Fibroblast of mammary gland (primary cell): Measurements from ENCODE around the gene VSIG10L2.
"Not testable (repeated sequence)": the region's sequence is repeated elsewhere in the genome, so short reads cannot be mapped to it uniquely, and the experiment has no call there.

Experiments
- DNase-seq: peaks from one replicate; pipeline ENCODE4 v3.0.0-alpha.2; 2010; ENCODE audit warnings: low read depth
- H3K4me3 ChIP-seq: 2 replicates; pipeline ENCODE4 v1.5.1; 2011; ENCODE audit warnings: low read depth, mild to moderate bottlenecking, low read length, moderate library complexity; ENCODE audit not compliant: control insufficient read depth
- CTCF ChIP-seq: conservative IDR thresholded peaks from 2 replicates; pipeline ENCODE4 v1.5.1; 2011; ENCODE audit warnings: low read depth, low read length, inconsistent platforms; ENCODE audit not compliant: control insufficient read depth, insufficient read depth

VSIG10L2 gene

DNA sequence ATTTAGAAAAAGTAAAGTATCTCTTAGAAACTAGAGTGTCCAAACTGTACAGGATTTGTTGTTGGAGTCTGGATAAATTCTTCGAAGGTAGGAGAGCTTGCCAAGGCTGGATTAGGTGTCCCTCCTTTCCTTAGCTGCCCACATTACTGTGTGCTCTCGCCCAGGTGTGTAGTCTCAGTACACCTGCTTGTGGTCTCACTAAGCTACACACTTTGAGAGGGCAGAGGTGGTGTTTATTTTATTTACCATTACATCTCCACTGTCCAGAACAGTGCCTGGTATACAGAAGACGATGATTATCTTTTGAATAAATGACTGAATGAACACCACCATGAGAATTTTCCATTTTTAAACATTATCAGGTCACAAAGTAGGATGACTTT is 36.5 kb downstream of the VSIG10L2 start:
- no peak overlapping the region for H3K4me3 ChIP-seq
- no peak for TF ChIP-seq CTCF
- DNase-seq: no peak

GRCh38 chr11:125985956-125986355 is 40.1 kb downstream of the VSIG10L2 start:
- not testable (repeated sequence) for DNase-seq, H3K4me3 ChIP-seq

DNA sequence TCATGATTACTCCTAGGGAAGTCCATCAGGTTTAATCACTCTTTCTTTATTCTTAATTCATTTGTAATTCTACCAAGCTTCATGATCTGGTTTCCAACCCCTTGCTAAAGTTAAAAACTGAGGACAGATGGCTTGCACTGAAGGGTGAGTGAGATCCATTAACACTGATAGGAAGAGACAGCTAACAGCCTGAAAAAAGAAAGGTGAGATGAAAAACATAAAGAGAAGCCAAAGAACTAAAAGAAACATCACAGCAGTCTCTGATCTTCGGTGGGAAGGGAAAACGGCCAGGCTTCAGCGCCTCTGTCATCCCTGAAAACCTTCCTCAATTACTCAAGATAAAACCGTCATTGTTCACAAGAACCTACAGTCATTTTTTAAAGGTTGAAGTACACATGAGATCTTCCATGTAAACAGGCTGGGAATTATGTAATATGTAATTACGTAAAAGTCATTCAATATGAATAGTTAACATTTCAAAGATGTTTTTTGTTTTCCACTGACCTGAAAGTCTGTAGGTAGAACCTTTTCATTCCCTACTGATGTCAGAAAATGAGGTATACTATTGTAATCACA is 41.3 kb downstream of the VSIG10L2 start:
- DNase-seq: no peak
- H3K4me3 ChIP-seq: no peak overlapping the region
- TF ChIP-seq CTCF: no peak

- no peak overlapping the region for H3K4me3 ChIP-seq
- TF ChIP-seq CTCF: no peak
- peak; percentile 87 for DNase-seq
Observed at GRCh38 chr11:125990244-125990643, 44.4 kb downstream of the VSIG10L2 start.

GRCh38 chr11:125992893-125993292 is 47.0 kb downstream of the VSIG10L2 start:
- DNase-seq: no peak
- no peak for TF ChIP-seq CTCF
- H3K4me3 ChIP-seq: no peak overlapping the region

DNA sequence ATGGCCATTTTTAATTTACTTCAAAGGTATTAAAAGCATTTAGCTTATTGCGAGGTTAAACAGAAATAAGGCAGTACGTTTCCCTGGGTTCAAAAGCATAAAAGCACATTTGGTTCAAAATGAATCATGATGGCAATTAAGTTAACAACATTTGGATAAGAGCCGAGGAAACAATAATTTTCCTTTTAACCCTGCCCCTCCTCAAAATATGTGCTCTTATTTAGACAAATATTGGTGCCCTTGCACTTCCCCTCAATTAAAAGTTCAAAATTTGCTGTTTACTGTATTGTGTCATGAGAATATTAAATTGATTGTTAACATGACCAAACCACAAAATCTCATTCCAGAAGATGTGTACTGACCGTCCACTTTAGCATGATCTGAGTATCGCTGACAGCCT is 48.7 kb downstream of the VSIG10L2 start:
- DNase-seq: no peak

DNA sequence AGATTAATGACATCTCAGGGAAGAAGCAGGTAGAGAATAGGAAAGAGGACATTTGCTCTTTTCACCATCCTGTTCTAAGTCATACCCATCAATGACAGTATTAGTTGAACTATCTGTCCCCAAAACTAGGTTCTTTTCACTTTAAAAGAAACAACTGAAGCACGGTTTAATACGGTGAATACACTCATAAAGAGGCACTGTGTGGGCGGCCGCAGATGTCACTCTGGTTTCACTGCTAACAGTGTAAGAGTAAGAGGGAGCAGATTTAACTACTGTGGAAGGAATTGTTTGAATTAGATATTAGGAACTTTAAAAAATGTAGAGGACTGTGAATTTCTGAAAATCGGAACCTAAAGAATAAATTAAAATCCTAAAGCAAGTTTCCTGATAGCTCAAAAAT is 49.5 kb downstream of the VSIG10L2 start:
- no peak for TF ChIP-seq CTCF
- peak; percentile 17 for DNase-seq
- H3K4me3 ChIP-seq: no peak overlapping the region

More for the DNA sequence above, 48.7 kb downstream of the VSIG10L2 start:
- no peak overlapping the region for H3K4me3 ChIP-seq
- TF ChIP-seq CTCF: no peak

- peak; percentile 8 for DNase-seq
- H3K4me3 ChIP-seq: no peak overlapping the region
- no peak for TF ChIP-seq CTCF
Observed at GRCh38 chr11:125998267-125998666, 52.4 kb downstream of the VSIG10L2 start.
